ENCODE results near the gene UQCRFS1. TPM values are rescaled to one million over a fixed set of nuclear protein-coding genes. Genes with fewer than 3 reads are reported as not detected.

The UQCRFS1 gene
- polyA plus RNA-seq, 6 donors from 2014 or later, result 58.2 to 93.1 (median 69.1) TPM

DNA sequence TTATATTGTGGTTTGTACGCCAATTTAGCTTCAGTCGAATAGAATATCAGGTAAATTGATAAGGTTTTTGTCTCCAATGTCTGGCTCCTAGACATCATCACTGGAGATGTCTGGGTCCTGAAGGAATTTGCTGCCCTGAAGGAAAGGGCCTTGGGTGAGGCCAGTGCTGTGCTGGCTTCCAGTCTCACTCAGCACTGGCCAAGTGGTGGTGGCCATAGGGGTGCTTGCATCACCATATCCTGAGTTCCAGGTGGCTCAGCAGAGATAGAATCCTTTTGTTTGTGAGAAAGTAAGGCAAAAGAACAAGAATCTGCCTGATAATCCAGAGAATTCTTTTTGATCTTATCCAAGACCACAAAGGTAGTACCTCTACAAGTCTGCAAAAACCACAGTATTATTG lies 39.1 kb downstream of the UQCRFS1 start:
- no peak overlapping the region for H3K27ac Mint-ChIP-seq
- peaks cover 0 to 3% (median 0%) of the 10 kb centered on the region in 3 donors for H3K27me3 Mint-ChIP-seq
- no peaks in the 10 kb centered on the region for H3K4me1 Mint-ChIP-seq
- no peak for ATAC-seq (ENCODE audit: low read depth in 2 of 2)
- DNase-seq, result no peak
- peaks cover 17 to 24% of the 10 kb centered on the region in 2 donors for H3K36me3 Mint-ChIP-seq
- H3K9me3 Mint-ChIP-seq, result peaks cover 32 to 86% (median 55%) of the 10 kb centered on the region in 7 donors
- no peak overlapping the region for H3K4me3 Mint-ChIP-seq

- peaks cover 31 to 70% (median 44%) of the 10 kb centered on the region in 7 donors for H3K9me3 Mint-ChIP-seq
- DNase-seq (no peak), ATAC-seq (ENCODE audit: low read depth in 2 of 2) (no peak)
- H3K4me1 Mint-ChIP-seq, result no peaks in the 10 kb centered on the region
- H3K36me3 Mint-ChIP-seq, result peaks cover 15 to 24% of the 10 kb centered on the region in 2 donors
- H3K4me3 Mint-ChIP-seq, result no peak overlapping the region
- no peak overlapping the region for H3K27ac Mint-ChIP-seq
- H3K27me3 Mint-ChIP-seq, result peaks cover 0 to 4% (median 0%) of the 10 kb centered on the region in 3 donors
Measured at GRCh38 chr19:29172302-29172701, 40.6 kb downstream of the UQCRFS1 start.

DNA sequence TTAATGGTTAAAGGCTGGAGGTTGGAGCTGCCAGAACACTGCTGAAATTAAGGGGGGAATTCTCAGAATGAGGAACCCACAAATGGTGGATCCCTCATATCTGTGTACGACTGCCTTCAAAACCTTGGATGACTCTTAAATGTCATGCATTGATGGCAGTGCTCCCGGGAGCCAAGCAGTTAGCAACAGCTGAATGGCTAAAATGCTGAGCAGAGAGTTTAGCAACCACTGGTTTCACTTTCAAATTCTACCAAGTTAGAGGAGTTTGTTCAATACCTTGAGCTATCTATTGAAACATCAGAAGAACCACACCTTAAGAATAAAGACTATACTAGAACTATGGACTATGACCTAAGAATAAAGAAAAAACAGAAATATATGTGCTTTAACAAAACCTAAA lies 41.4 kb downstream of the UQCRFS1 start:
- Mint-ChIP-seq H3K27ac (no peak overlapping the region), H3K9me3 (peaks cover 25 to 63% (median 38%) of the 10 kb centered on the region in 7 donors), H3K4me1 (no peaks in the 10 kb centered on the region), H3K4me3 (no peak overlapping the region), H3K27me3 (peaks cover 0 to 4% (median 0%) of the 10 kb centered on the region in 3 donors), H3K36me3 (peaks cover 9 to 24% of the 10 kb centered on the region in 2 donors)
- ATAC-seq (ENCODE audit: low read depth in 2 of 2) (no peak), DNase-seq (no peak)

DNA sequence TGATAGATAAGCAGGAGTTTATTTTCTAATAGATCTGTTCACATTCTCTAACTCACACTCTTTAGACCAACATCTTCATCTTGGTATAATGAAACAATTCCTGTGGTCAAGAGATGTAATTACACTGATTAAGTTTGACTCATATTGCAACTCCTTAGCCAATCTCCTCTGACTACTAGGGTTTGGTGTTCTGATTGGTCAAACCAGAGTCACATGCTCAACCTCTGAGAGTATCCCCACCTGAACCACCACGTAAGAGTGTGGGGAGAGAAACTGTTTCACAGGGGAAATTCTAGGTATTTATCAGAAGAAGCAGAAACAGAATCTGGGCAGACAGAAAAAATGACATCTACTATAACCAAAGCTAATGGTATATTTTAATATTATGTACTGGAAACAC lies 42.4 kb downstream of the UQCRFS1 start:
- H3K9me3 Mint-ChIP-seq, result peaks cover 21 to 53% (median 29%) of the 10 kb centered on the region in 7 donors
- ATAC-seq (ENCODE audit: low read depth in 2 of 2) (no peak), DNase-seq (no peak)
- H3K4me1 Mint-ChIP-seq, result no peaks in the 10 kb centered on the region
- no peak overlapping the region for H3K27ac Mint-ChIP-seq
- peaks cover 0 to 4% (median 0%) of the 10 kb centered on the region in 3 donors for H3K27me3 Mint-ChIP-seq
- no peak overlapping the region for H3K4me3 Mint-ChIP-seq
- peaks cover 4 to 17% of the 10 kb centered on the region in 2 donors for H3K36me3 Mint-ChIP-seq

DNA sequence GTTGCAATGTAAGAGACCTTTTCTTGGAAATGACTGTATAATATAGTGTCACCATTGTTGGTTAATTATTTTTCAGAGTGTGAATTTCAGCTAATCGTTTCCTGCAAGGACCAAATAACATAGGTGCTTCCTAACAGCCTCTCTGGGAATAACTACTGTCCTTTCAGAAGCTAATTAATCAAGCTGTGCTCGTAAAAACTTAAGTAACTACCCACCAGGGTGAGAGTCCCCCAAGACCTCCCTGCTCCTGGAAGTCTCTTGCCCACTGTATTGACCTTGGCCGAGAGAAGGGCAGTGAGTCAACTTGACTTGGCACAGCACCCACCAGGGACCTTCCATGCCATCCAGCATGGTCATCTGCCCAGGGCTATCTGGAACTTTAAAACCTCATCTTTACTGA lies 50.3 kb downstream of the UQCRFS1 start:
- DNase-seq (no peak), ATAC-seq (ENCODE audit: low read depth in 2 of 2) (no peak)
- no peak overlapping the region for H3K4me3 Mint-ChIP-seq
- H3K27me3 Mint-ChIP-seq, result no peaks in the 10 kb centered on the region
- no peaks in the 10 kb centered on the region for H3K4me1 Mint-ChIP-seq
- H3K9me3 Mint-ChIP-seq, result peaks cover 2 to 22% (median 9%) of the 10 kb centered on the region in 7 donors
- no peak overlapping the region for H3K27ac Mint-ChIP-seq
- H3K36me3 Mint-ChIP-seq, result peaks cover 0 to 4% of the 10 kb centered on the region in 2 donors

- no peak for DNase-seq
- ATAC-seq (ENCODE audit: low read depth in 2 of 2), result no peak
- peaks cover 23 to 71% (median 45%) of the 10 kb centered on the region in 7 donors for H3K9me3 Mint-ChIP-seq
- H3K27me3 Mint-ChIP-seq, result no peaks in the 10 kb centered on the region
- no peaks in the 10 kb centered on the region for H3K4me1 Mint-ChIP-seq
- no peak overlapping the region for H3K27ac Mint-ChIP-seq
- no peak overlapping the region for H3K4me3 Mint-ChIP-seq
- peaks cover 7 to 32% of the 10 kb centered on the region in 2 donors for H3K36me3 Mint-ChIP-seq
Measured at GRCh38 chr19:29155683-29156082, 57.3 kb downstream of the UQCRFS1 start.

Data from naive B cell (primary cell).